ENCODE measurements around the gene FBXO3. TPM values are rescaled to one million over a fixed set of nuclear protein-coding genes. Genes with fewer than 3 reads are reported as not detected.

Gene FBXO3
- total and polyA plus RNA-seq, 2 of the 8 experiments (the other 6 are each of a cell fraction or from before 2014, with no cell fraction given) = 15.9 to 25.7 TPM

DNA sequence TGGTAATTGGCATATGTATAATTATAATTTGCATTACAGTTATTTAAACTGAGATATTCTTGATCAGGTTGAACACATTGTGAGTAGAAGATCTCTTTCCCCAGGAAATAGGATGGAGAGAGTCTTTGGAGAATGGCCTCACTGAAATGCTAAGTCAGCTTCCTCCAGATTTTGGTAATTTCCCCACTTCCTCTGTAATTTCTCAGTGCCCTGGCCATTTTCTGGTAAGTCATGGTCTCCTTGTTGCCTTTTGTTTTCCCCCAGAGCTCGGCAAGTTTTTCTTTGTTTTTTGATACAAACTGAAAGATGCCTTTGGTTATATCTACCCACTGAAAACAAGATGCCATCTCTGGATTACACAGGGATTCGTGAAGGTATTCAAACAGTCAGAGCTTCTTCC lies 12.8 kb upstream of the FBXO3 start:
- H2AK5ac ChIP-seq (ENCODE audit: low read depth, low read length) = no peak overlapping the region
- H2AFZ ChIP-seq (ENCODE audit: low read length) = peak overlapping the region; percentile 40; the same call in 1 of the 2 replicates
- H3K27me3 ChIP-seq (replicated peaks in 1 of 4; ENCODE audit: control insufficient read depth in 3 of 4, extremely low read depth in 1 of 4, insufficient read depth in 3 of 4, low read length in 3 of 4) = no peaks in the 10 kb centered on the region
- H3K23me2 ChIP-seq (ENCODE audit: low read depth, low read length) = no peaks in the 10 kb centered on the region
- FAIRE-seq = no peak
- no peak for DNase-seq (ENCODE audit: low read depth in 1 of 2, low spot score in 2 of 2)
- ChIA-PET CTCF (ENCODE audit: partially characterized antibody) (no interaction called here), POLR2A (ENCODE audit: partially characterized antibody) (no interaction called here)
- H4K8ac ChIP-seq (ENCODE audit: extremely low read depth, insufficient read depth, low read length) = no peak overlapping the region
- H2BK120ac ChIP-seq (replicated peaks; ENCODE audit: low read depth, low read length) = no peak overlapping the region
- TF ChIP-seq SUZ12 (IDR thresholded peaks at IDR 0.05; ENCODE audit: low read length) = no peak
- no peak for TF ChIP-seq POU5F1 (IDR thresholded peaks at IDR 0.05; ENCODE audit: low read depth, low read length)
- TF ChIP-seq RFX5 (IDR thresholded peaks at IDR 0.05; ENCODE audit: borderline replicate concordance, low read depth, low read length) = no peak
- no peak for TF ChIP-seq PHF8 (conservative IDR thresholded peaks at IDR 0.05; ENCODE audit: low read depth, low read length)
- TF ChIP-seq EZH2 (IDR thresholded peaks at IDR 0.05; ENCODE audit: low read depth, low read length, severe bottlenecking) = no peak
- no peak for TF ChIP-seq RNF2 (IDR thresholded peaks at IDR 0.05; ENCODE audit: borderline replicate concordance, low read depth, low read length, missing control alignments, poor library complexity, severe bottlenecking)
- TF ChIP-seq, protein P1, sequence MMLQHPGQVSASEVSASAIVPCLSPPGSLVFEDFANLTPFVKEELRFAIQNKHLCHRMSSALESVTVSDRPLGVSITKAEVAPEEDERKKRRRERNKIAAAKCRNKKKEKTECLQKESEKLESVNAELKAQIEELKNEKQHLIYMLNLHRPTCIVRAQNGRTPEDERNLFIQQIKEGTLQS (IDR thresholded peaks at IDR 0.05; ENCODE audit: insufficient read depth, low read depth, low read length) = no peak
- no peak for TF ChIP-seq KDM5A (IDR thresholded peaks at IDR 0.05; ENCODE audit: low read length)
- no peak overlapping the region for H3K4me3 ChIP-seq (ENCODE audit: extremely low read depth in 1 of 4, insufficient read depth in 2 of 4, low read depth in 3 of 4, low read length in 4 of 4)
- no peak overlapping the region for H4K5ac ChIP-seq (ENCODE audit: insufficient read length, low read depth, low read length)
- H4K20me1 ChIP-seq (replicated peaks in 1 of 2; ENCODE audit: control insufficient read depth in 1 of 2, insufficient read depth in 2 of 2, low read length in 2 of 2) = no peaks in the 10 kb centered on the region
- H3K9me3 ChIP-seq (ENCODE audit: insufficient read depth in 2 of 2, low read depth in 1 of 2, low read length in 1 of 2) = no peaks in the 10 kb centered on the region
- no peak overlapping the region for H2BK20ac ChIP-seq (ENCODE audit: low read length)
- H3K79me2 ChIP-seq (ENCODE audit: control insufficient read depth in 1 of 2, insufficient read depth in 2 of 2, low read length in 2 of 2) = no peaks in the 10 kb centered on the region
- H2BK15ac ChIP-seq (ENCODE audit: low read length) = no peak overlapping the region
- H2BK12ac ChIP-seq (ENCODE audit: low read depth, low read length) = no peak overlapping the region
- H3K14ac ChIP-seq (ENCODE audit: insufficient read length) = no peak overlapping the region
- no peak overlapping the region for H2BK5ac ChIP-seq (ENCODE audit: low read depth, low read length)
- H3K9ac ChIP-seq (replicated peaks in 1 of 4; ENCODE audit: extremely low read depth in 1 of 4, low read depth in 3 of 4, low read length in 3 of 4) = no peak overlapping the region
- H3K36me3 ChIP-seq (ENCODE audit: control insufficient read depth in 2 of 4, insufficient read depth in 4 of 4, low read length in 3 of 4) = no peaks in the 10 kb centered on the region
- H3K56ac ChIP-seq (replicated peaks; ENCODE audit: insufficient read length, low read depth, low read length) = no peak overlapping the region
- H3K23ac ChIP-seq (ENCODE audit: insufficient read length) = no peak overlapping the region
- no peak overlapping the region for H3K27ac ChIP-seq (ENCODE audit: low read depth, low read length)
- no peaks in the 10 kb centered on the region for H3K4me1 ChIP-seq (replicated peaks in 1 of 4; ENCODE audit: control insufficient read depth in 3 of 4, insufficient read depth in 4 of 4, low read length in 3 of 4)
- 92% methylated on average over 2 of the region's 2 CpGs; no CpG with 5 or more reads in 1 of the 2 experiments for WGBS, 2 experiments (ENCODE audit: extremely low coverage in 1 of 2, insufficient coverage in 1 of 2, insufficient read length in 1 of 2, insufficient replicate concordance in 2 of 2, low coverage in 1 of 2, low lambda C conversion rate in 2 of 2, missing lambda C conversion rate in 1 of 2)
- H3K4me2 ChIP-seq (ENCODE audit: insufficient read depth in 1 of 2, low read depth in 2 of 2, low read length in 2 of 2) = no peak overlapping the region
- H3K4ac ChIP-seq (replicated peaks; ENCODE audit: insufficient read length, low read depth, low read length) = no peak overlapping the region
- H3K79me1 ChIP-seq (ENCODE audit: low read depth, low read length) = no peaks in the 10 kb centered on the region
- H4K91ac ChIP-seq (replicated peaks; ENCODE audit: insufficient read length, low read length) = no peak overlapping the region
- no peak overlapping the region for H3K18ac ChIP-seq (ENCODE audit: extremely low read depth, low read length)

Measured in H1 (cell line).